Uterus (tissue), 2 donors: ENCODE results near the gene ANKDD1B.

Experiments used
- CTCF ChIP-seq, 4 experiments: fragments of 200-600 bp in 2 of 4; fragments of 450-650 bp in 2 of 4; sonication (generic) in 2 of 4; IDR thresholded peaks; one replicate each; pipeline ENCODE4 v1.5.1; 2016 to 2019; ENCODE audit warnings: antibody characterized with exemption in 4 of 4, mild to moderate bottlenecking in 2 of 4, moderate library complexity in 1 of 4
- POLR2A ChIP-seq, 2 donors: fragments of 450-650 bp; IDR thresholded peaks; one replicate each; pipeline ENCODE4 v1.6.1; 2016; ENCODE audit warnings: antibody characterized with exemption in 2 of 2, mild to moderate bottlenecking in 1 of 2, moderate library complexity in 1 of 2

DNA sequence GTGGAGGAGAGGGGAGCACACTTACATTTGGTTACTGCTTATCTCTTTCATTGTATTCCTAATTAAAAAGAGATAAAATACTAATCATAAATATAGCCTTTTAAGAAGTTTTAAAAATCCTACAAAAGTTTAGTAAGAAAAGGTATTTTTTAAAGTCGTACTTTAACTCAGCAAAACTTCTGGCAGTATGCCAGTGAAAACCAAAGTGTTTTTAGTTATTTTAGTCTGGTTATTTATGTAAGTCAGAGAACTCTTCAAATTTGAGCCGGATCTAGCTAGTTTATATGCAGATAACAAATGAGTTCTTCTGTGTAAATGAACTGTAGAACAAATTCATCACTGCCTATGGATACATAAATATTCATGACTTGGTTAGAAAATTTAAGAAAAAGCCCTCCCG is 36.5 kb upstream of the ANKDD1B start:
- no peak for TF ChIP-seq CTCF (IDR thresholded peaks at IDR 0.05)
- TF ChIP-seq POLR2A (IDR thresholded peaks at IDR 0.05) = no peak
